IPS-NIHi7 (cell line): ENCODE results near the gene SULT1B1.
A peak's percentile ranks its signal among the peaks of the same experiment; 100 is the strongest.

Source experiments
- DNase-seq: peaks from one replicate; pipeline ENCODE4 v3.0.0; 2012; ENCODE audit warnings: mixed read lengths; ENCODE audit errors: extremely low spot score

SULT1B1 gene

GRCh38 chr4:69697536-69698242 is 62.7 kb downstream of the SULT1B1 start:
- no peak for DNase-seq

GRCh38 chr4:69689599-69689998 is 70.8 kb downstream of the SULT1B1 start:
- peak; percentile 12 for DNase-seq

GRCh38 chr4:69684804-69685203 is 75.6 kb downstream of the SULT1B1 start:
- no peak for DNase-seq
